DMS79 (cell line): ENCODE measurements around the gene DDIT3.
A peak's percentile ranks its signal among the peaks of the same experiment; 100 is the strongest.
"Not testable (repeated sequence)": the region's sequence is repeated elsewhere in the genome, so short reads cannot be mapped to it uniquely, and the experiment has no call there.

Experiments used
- DNase-seq: peaks from one replicate; lab custom pipeline; 2025; lab: John Stamatoyannopoulos, UW

Gene DDIT3

GRCh38 chr12:57513266-57513665 is 7.0 kb downstream of the DDIT3 start:
- no peak for DNase-seq

- DNase-seq, result no peak
Observed at GRCh38 chr12:57512665-57513064, 7.6 kb downstream of the DDIT3 start.

GRCh38 chr12:57511588-57512325 is 8.6 kb downstream of the DDIT3 start:
- DNase-seq, result no peak

GRCh38 chr12:57511161-57511560 is 9.2 kb downstream of the DDIT3 start:
- no peak for DNase-seq

- DNase-seq, result not testable (repeated sequence)
Observed at GRCh38 chr12:57507796-57508195, 12.5 kb downstream of the DDIT3 start.

GRCh38 chr12:57506541-57506940 is 13.8 kb downstream of the DDIT3 start:
- not testable (repeated sequence) for DNase-seq

GRCh38 chr12:57502311-57502969 is 17.9 kb downstream of the DDIT3 start:
- DNase-seq, result not testable (repeated sequence)

GRCh38 chr12:57500213-57500612 is 20.1 kb downstream of the DDIT3 start:
- DNase-seq, result no peak

- DNase-seq, result no peak
Observed at GRCh38 chr12:57498571-57498970, 21.7 kb downstream of the DDIT3 start.

- DNase-seq, result no peak
Observed at GRCh38 chr12:57498132-57498502, 22.2 kb downstream of the DDIT3 start.

GRCh38 chr12:57497223-57498131 is 22.8 kb downstream of the DDIT3 start:
- DNase-seq, result no peak

GRCh38 chr12:57496822-57497221 is 23.5 kb downstream of the DDIT3 start:
- no peak for DNase-seq

- not testable (repeated sequence) for DNase-seq
Observed at GRCh38 chr12:57495051-57495701, 25.1 kb downstream of the DDIT3 start.

- DNase-seq, result no peak
Observed at GRCh38 chr12:57491393-57492280, 28.7 kb downstream of the DDIT3 start.

- DNase-seq, result no peak
Observed at GRCh38 chr12:57490126-57490525, 30.2 kb downstream of the DDIT3 start.

- DNase-seq, result no peak
Observed at GRCh38 chr12:57489157-57489641, 31.1 kb downstream of the DDIT3 start.

- DNase-seq, result no peak
Observed at GRCh38 chr12:57488402-57489156, 31.7 kb downstream of the DDIT3 start.

GRCh38 chr12:57487597-57488401 is 32.5 kb downstream of the DDIT3 start, which contains the start of gene MARS1:
TSS of gene MARS1 (plus strand) at chr12:57488068. CDS start at chr12:57488091, 23 bp downstream.
- peak; percentile 92 for DNase-seq

- DNase-seq, result no peak
Observed at GRCh38 chr12:57487055-57487596, 33.2 kb downstream of the DDIT3 start.
